Stimulated activated CD4-positive, alpha-beta T cell treated with anti-CD3 and anti-CD28 coated beads, TNF-alpha, amount 100 ng/mL, for 24 hours (primary cell): ENCODE results near the gene HBM.
"Not testable (repeated sequence)": the region's sequence is repeated elsewhere in the genome, so short reads cannot be mapped to it uniquely, and the experiment has no call there.

Experiments used
- DNase-seq, 3 experiments: peaks; one replicate each; pipeline ENCODE4 v3.0.0-alpha.2; 2020; ENCODE audit warnings: low read depth in 3 of 3

HBM gene

GRCh38 chr16:165539-166374, at the start of gene HBM:
Gene HBM, plus strand, starts transcription at chr16:165978. Its CDS starts 20 bp downstream, at chr16:165998.
- peak in 1 of 3 experiments; percentile 13 for DNase-seq

- DNase-seq, result no peak
Measured at GRCh38 chr16:116015-116414, 49.8 kb upstream of the HBM start.

GRCh38 chr16:117379-118365, 48.1 kb upstream of the HBM start:
- DNase-seq, result peak; percentile 35 to 62 (median 38)

GRCh38 chr16:118857-119256, 46.9 kb upstream of the HBM start:
- DNase-seq, result no peak

- no peak for DNase-seq
Measured at GRCh38 chr16:119295-119694, 46.5 kb upstream of the HBM start.

- DNase-seq, result no peak
Measured at GRCh38 chr16:119835-120491, 45.8 kb upstream of the HBM start.

GRCh38 chr16:120756-121155, 45.0 kb upstream of the HBM start:
- DNase-seq, result no peak

- no peak for DNase-seq
Measured at GRCh38 chr16:122361-122760, 43.4 kb upstream of the HBM start.

GRCh38 chr16:123558-124350, 42.0 kb upstream of the HBM start:
- DNase-seq, result not testable (repeated sequence)

GRCh38 chr16:125011-125410, 40.8 kb upstream of the HBM start:
- DNase-seq, result no peak

- no peak for DNase-seq
Measured at GRCh38 chr16:129075-129474, 36.7 kb upstream of the HBM start.

- no peak for DNase-seq
Measured at GRCh38 chr16:130533-131173, 35.1 kb upstream of the HBM start.

GRCh38 chr16:132120-132519, 33.7 kb upstream of the HBM start:
- no peak for DNase-seq

GRCh38 chr16:133716-134115, 32.1 kb upstream of the HBM start:
- no peak for DNase-seq

- DNase-seq, result peak in 1 of 3 experiments; percentile 29
Measured at GRCh38 chr16:138049-138417, 27.7 kb upstream of the HBM start.

GRCh38 chr16:140175-140857, 25.5 kb upstream of the HBM start:
- DNase-seq, result no peak

GRCh38 chr16:142405-142967, 23.3 kb upstream of the HBM start:
- DNase-seq, result no peak

- no peak for DNase-seq
Measured at GRCh38 chr16:143047-143446, 22.7 kb upstream of the HBM start.

GRCh38 chr16:143456-143855, 22.3 kb upstream of the HBM start:
- no peak for DNase-seq

- DNase-seq, result no peak
Measured at GRCh38 chr16:144797-145252, 21.0 kb upstream of the HBM start.
